GM18498 (cell line): ENCODE measurements around the gene PCDHGA12.
"Not testable (repeated sequence)": the region's sequence is repeated elsewhere in the genome, so short reads cannot be mapped to it uniquely, and the experiment has no call there.

Experiments used
- ATAC-seq: cut with Tn5 transposase; IDR thresholded peaks from one replicate; pipeline ENCODE4 v1.9.1; 2021; ENCODE audit warnings: mild to moderate bottlenecking, moderate library complexity; ENCODE audit not compliant: unreplicated experiment

The PCDHGA12 gene

GRCh38 chr5:141407790-141408505 is 22.4 kb upstream of the PCDHGA12 start, which contains the start of gene PCDHGB6:
PCDHGB6 (plus strand) TSS chr5:141408021; CDS start chr5:141408203, 182 bp downstream.
- not testable (repeated sequence) for ATAC-seq

GRCh38 chr5:141409598-141410306 is 20.6 kb upstream of the PCDHGA12 start:
- no peak for ATAC-seq

- ATAC-seq: no peak
These were observed 18.7 kb upstream of the PCDHGA12 start for GRCh38 chr5:141411575-141411974.

- peak; percentile 86 for ATAC-seq
These were observed 17.3 kb upstream of the PCDHGA12 start, which contains the start of gene PCDHGA10 for GRCh38 chr5:141412854-141413539. PCDHGA10 (plus strand) TSS chr5:141412987; CDS start chr5:141413176, 189 bp downstream.

GRCh38 chr5:141413540-141414069 is 16.7 kb upstream of the PCDHGA12 start:
- no peak for ATAC-seq

- not testable (repeated sequence) for ATAC-seq
These were observed 15.6 kb upstream of the PCDHGA12 start for GRCh38 chr5:141414548-141415274.

GRCh38 chr5:141415275-141415618 is 15.1 kb upstream of the PCDHGA12 start:
- not testable (repeated sequence) for ATAC-seq

- ATAC-seq: peak; percentile 68
These were observed 12.7 kb upstream of the PCDHGA12 start, which contains the start of gene PCDHGB7 for GRCh38 chr5:141417494-141418172. PCDHGB7 (plus strand) TSS chr5:141417677; CDS start chr5:141417860, 183 bp downstream.

GRCh38 chr5:141419074-141419880 is 11.0 kb upstream of the PCDHGA12 start:
- ATAC-seq: no peak

GRCh38 chr5:141420855-141421488 is 9.3 kb upstream of the PCDHGA12 start, which contains the start of gene PCDHGA11:
PCDHGA11 (plus strand) TSS chr5:141421051; CDS start chr5:141421228, 177 bp downstream.
- peak; percentile 65 for ATAC-seq

- ATAC-seq: no peak
These were observed 8.8 kb upstream of the PCDHGA12 start for GRCh38 chr5:141421489-141421855.

- ATAC-seq: no peak
These were observed 7.5 kb upstream of the PCDHGA12 start for GRCh38 chr5:141422742-141423291.

- ATAC-seq: no peak
These were observed 2.4 kb upstream of the PCDHGA12 start for GRCh38 chr5:141427783-141428426.

- no peak for ATAC-seq
These were observed 979 bp downstream of the PCDHGA12 start for GRCh38 chr5:141431286-141431685.

- not testable (repeated sequence) for ATAC-seq
These were observed 2.0 kb downstream of the PCDHGA12 start for GRCh38 chr5:141432308-141432707.

- not testable (repeated sequence) for ATAC-seq
These were observed 2.4 kb downstream of the PCDHGA12 start for GRCh38 chr5:141432726-141433125.

GRCh38 chr5:141434006-141434405 is 3.7 kb downstream of the PCDHGA12 start:
- no peak for ATAC-seq

GRCh38 chr5:141437221-141437620 is 6.9 kb downstream of the PCDHGA12 start:
- no peak for ATAC-seq
